ENCODE results near the gene TBC1D13. TPM values are rescaled to one million over a fixed set of nuclear protein-coding genes. Genes with fewer than 3 reads are reported as not detected.

The TBC1D13 gene
- total RNA-seq: 10 to 100 TPM; 15.6 to 22.7 TPM

- ATAC-seq (peak; percentile 98 to 99), DNase-seq (ENCODE audit: low spot score in 2 of 2) (peak; percentile 86 to 91)
- Mint-ChIP-seq H3K9me3 (no peaks in the 10 kb centered on the region), H3K27ac (peak within 1 kb of the TSS; percentile 85 to 97), H3K36me3 (peaks cover 6 to 7% of the 10 kb centered on the region in 2 donors)
These were observed at the start of gene TBC1D13 for GRCh38 chr9:128786681-128787601. TSS of gene TBC1D13 (plus strand) at chr9:128787253. CDS start at chr9:128787354, 101 bp downstream.

- ATAC-seq: no peak
- no peaks in the 10 kb centered on the region for H3K36me3 Mint-ChIP-seq
- DNase-seq (ENCODE audit: low spot score in 2 of 2): no peak
- no peaks in the 10 kb centered on the region for H3K9me3 Mint-ChIP-seq
- H3K27ac Mint-ChIP-seq: no peak overlapping the region
These were observed 44.7 kb upstream of the TBC1D13 start for GRCh38 chr9:128742401-128742800.

- Mint-ChIP-seq H3K36me3 (no peaks in the 10 kb centered on the region), H3K9me3 (no peaks in the 10 kb centered on the region), H3K27ac (peak overlapping the region in 1 of 2 donors; percentile 75)
- DNase-seq (ENCODE audit: low spot score in 2 of 2) (no peak), ATAC-seq (no peak)
These were observed 43.6 kb upstream of the TBC1D13 start for GRCh38 chr9:128743421-128743820.

- Mint-ChIP-seq H3K36me3 (no peaks in the 10 kb centered on the region), H3K27ac (peak overlapping the region in 1 of 2 donors; percentile 44), H3K9me3 (no peaks in the 10 kb centered on the region)
- ATAC-seq: no peak
- DNase-seq (ENCODE audit: low spot score in 2 of 2): no peak
These were observed 39.8 kb upstream of the TBC1D13 start for GRCh38 chr9:128747241-128747640.

- no peak for ATAC-seq
- H3K36me3 Mint-ChIP-seq: no peaks in the 10 kb centered on the region
- H3K27ac Mint-ChIP-seq: no peak overlapping the region
- H3K9me3 Mint-ChIP-seq: no peaks in the 10 kb centered on the region
- DNase-seq (ENCODE audit: low spot score in 2 of 2): no peak
These were observed 36.0 kb upstream of the TBC1D13 start for GRCh38 chr9:128750926-128751595.

- H3K27ac Mint-ChIP-seq: no peak overlapping the region
- no peak for ATAC-seq
- no peak for DNase-seq (ENCODE audit: low spot score in 2 of 2)
- no peaks in the 10 kb centered on the region for H3K9me3 Mint-ChIP-seq
- no peaks in the 10 kb centered on the region for H3K36me3 Mint-ChIP-seq
These were observed 33.4 kb upstream of the TBC1D13 start for GRCh38 chr9:128753627-128754026.

GRCh38 chr9:128757602-128758001 is 29.5 kb upstream of the TBC1D13 start:
- Mint-ChIP-seq H3K9me3 (no peaks in the 10 kb centered on the region), H3K27ac (no peak overlapping the region), H3K36me3 (no peaks in the 10 kb centered on the region)
- ATAC-seq (no peak), DNase-seq (ENCODE audit: low spot score in 2 of 2) (no peak)

GRCh38 chr9:128762671-128763449 is 24.2 kb upstream of the TBC1D13 start:
- H3K9me3 Mint-ChIP-seq: no peaks in the 10 kb centered on the region
- peak overlapping the region; percentile 45 to 91 for H3K27ac Mint-ChIP-seq
- H3K36me3 Mint-ChIP-seq: no peaks in the 10 kb centered on the region
- ATAC-seq (no peak), DNase-seq (ENCODE audit: low spot score in 2 of 2) (no peak)

GRCh38 chr9:128764361-128764760 is 22.7 kb upstream of the TBC1D13 start:
- DNase-seq (ENCODE audit: low spot score in 2 of 2) (no peak), ATAC-seq (no peak)
- no peak overlapping the region for H3K27ac Mint-ChIP-seq
- H3K36me3 Mint-ChIP-seq: no peaks in the 10 kb centered on the region
- no peaks in the 10 kb centered on the region for H3K9me3 Mint-ChIP-seq

GRCh38 chr9:128765499-128765898 is 21.6 kb upstream of the TBC1D13 start:
- DNase-seq (ENCODE audit: low spot score in 2 of 2) (no peak), ATAC-seq (no peak)
- H3K9me3 Mint-ChIP-seq: no peaks in the 10 kb centered on the region
- H3K27ac Mint-ChIP-seq: peak overlapping the region; percentile 11 to 13
- H3K36me3 Mint-ChIP-seq: no peaks in the 10 kb centered on the region

- Mint-ChIP-seq H3K27ac (peak overlapping the region in 1 of 2 donors; percentile 25), H3K36me3 (no peaks in the 10 kb centered on the region), H3K9me3 (no peaks in the 10 kb centered on the region)
- no peak for ATAC-seq
- no peak for DNase-seq (ENCODE audit: low spot score in 2 of 2)
These were observed 18.4 kb upstream of the TBC1D13 start for GRCh38 chr9:128768606-128769005.

- peaks cover 0 to 5% of the 10 kb centered on the region in 2 donors for H3K9me3 Mint-ChIP-seq
- peak overlapping the region; percentile 94 to 98 for H3K27ac Mint-ChIP-seq
- H3K36me3 Mint-ChIP-seq: peaks cover 0 to 7% of the 10 kb centered on the region in 2 donors
- no peak for ATAC-seq
- no peak for DNase-seq (ENCODE audit: low spot score in 2 of 2)
These were observed 16.6 kb upstream of the TBC1D13 start for GRCh38 chr9:128770286-128771030.

- Mint-ChIP-seq H3K9me3 (peaks cover 0 to 5% of the 10 kb centered on the region in 2 donors), H3K27ac (peak overlapping the region; percentile 94 to 98), H3K36me3 (peaks cover 0 to 7% of the 10 kb centered on the region in 2 donors)
- ATAC-seq (peak; percentile 39 to 40), DNase-seq (ENCODE audit: low spot score in 2 of 2) (peak in 1 of 2 donors; percentile 27)
These were observed 15.8 kb upstream of the TBC1D13 start for GRCh38 chr9:128771094-128771721.

GRCh38 chr9:128771745-128772519 is 15.1 kb upstream of the TBC1D13 start, which contains the start of gene ZER1:
TSS of gene ZER1 (minus strand) at chr9:128771927. CDS start at chr9:128755565, 16,362 bp downstream.
- DNase-seq (ENCODE audit: low spot score in 2 of 2): peak; percentile 89 to 95
- peak; percentile 97 to 98 for ATAC-seq
- Mint-ChIP-seq H3K9me3 (peaks cover 0 to 5% of the 10 kb centered on the region in 2 donors), H3K36me3 (peaks cover 0 to 7% of the 10 kb centered on the region in 2 donors), H3K27ac (peak within 1 kb of the TSS; percentile 94 to 98)

GRCh38 chr9:128773049-128773448 is 14.0 kb upstream of the TBC1D13 start:
- H3K9me3 Mint-ChIP-seq: peaks cover 0 to 5% of the 10 kb centered on the region in 2 donors
- DNase-seq (ENCODE audit: low spot score in 2 of 2) (no peak), ATAC-seq (no peak)
- H3K27ac Mint-ChIP-seq: peak overlapping the region in 1 of 2 donors; percentile 94
- H3K36me3 Mint-ChIP-seq: peaks cover 0 to 7% of the 10 kb centered on the region in 2 donors

All from activated naive CD4-positive, alpha-beta T cell treated with anti-CD3 and anti-CD28 coated beads, Interleukin-2, amount 50 U/mL, for 72 hours (primary cell).